ENCODE results near the gene JAM2.
"Not testable (repeated sequence)": the region's sequence is repeated elsewhere in the genome, so short reads cannot be mapped to it uniquely, and the experiment has no call there.

JAM2 gene

DNA sequence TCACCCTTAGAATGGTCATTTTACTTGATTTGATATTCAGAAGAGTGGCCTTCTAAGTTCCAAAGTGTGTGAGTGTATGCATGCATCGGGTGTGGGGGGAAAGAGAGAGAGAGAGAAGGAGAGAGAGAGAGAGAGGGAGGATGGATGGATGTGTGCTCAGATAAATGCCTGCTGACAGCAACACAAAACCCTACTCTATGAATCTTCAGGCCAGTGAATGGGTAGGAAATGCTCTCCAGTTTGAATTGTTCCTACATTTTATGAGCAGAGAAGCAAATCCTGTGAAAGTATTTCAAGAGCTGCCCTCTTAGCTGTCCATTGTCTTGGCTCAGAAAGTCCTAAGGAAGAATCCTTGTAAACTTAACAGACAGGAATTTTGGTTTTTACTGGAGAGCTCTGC, 7.4 kb downstream of the JAM2 start:
- no peak for DNase-seq (ENCODE audit: low spot score)

DNA sequence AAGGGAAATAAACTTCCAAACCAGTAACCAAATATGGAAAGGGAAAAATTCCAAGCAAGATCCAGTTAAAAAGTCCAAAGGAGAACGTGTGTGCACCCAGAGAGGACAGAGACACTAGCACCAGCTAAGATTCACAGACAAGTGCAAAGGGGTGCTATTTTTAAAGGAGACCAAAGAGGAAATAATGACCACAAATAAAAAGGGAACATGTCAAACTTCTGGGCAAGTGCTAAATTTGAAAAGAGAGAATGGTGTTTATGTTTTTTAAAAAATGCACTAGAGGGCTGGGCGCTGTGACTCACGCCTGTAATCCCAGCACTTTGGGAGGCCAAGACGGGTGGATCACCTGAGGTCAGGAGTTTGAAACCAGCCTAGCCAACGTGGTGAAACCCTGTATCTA, 8.6 kb downstream of the JAM2 start:
- DNase-seq (ENCODE audit: low spot score), result no peak

GRCh38 chr21:25649146-25649545, 10.1 kb downstream of the JAM2 start:
- no peak for DNase-seq (ENCODE audit: low spot score)

DNA sequence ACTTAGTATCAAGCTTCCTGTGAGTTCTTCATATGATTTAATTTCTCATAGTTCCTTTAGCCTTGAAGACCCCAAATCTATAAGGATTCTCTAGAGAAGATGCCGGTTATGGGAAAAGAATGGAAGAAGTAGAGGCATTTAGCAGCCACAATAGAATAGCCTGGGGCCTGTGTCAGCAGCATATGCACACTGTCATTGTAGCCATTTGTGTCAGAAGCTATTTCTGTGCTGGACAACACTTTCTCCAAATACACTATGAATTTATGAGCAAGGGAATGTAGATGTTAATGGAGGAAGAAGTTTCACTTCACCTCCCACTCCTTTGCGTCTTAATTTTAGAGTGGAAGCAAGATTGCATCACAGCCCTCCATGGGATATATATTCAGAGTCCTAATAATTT, 17.4 kb downstream of the JAM2 start:
- DNase-seq (ENCODE audit: low spot score), result no peak

DNA sequence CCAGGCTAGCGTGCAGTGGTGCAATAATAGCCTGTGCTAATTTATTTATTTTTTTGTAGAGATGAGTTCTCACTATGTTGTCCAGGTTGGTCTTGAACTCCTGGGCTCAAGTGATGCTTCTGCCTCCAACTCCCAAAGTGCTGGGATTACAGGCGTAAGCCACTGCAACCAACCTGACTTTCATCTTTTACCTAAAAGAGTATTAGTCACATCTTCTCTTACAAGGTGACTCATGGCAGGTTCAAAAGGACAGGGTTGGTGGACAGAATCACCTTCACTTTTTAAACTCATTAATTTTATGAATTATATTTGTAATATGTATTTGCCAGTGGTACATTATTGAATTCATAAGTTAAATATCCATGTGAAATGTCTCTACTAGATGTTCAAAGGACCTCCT, 18.1 kb downstream of the JAM2 start:
- DNase-seq (ENCODE audit: low spot score), result peak; percentile 33

DNA sequence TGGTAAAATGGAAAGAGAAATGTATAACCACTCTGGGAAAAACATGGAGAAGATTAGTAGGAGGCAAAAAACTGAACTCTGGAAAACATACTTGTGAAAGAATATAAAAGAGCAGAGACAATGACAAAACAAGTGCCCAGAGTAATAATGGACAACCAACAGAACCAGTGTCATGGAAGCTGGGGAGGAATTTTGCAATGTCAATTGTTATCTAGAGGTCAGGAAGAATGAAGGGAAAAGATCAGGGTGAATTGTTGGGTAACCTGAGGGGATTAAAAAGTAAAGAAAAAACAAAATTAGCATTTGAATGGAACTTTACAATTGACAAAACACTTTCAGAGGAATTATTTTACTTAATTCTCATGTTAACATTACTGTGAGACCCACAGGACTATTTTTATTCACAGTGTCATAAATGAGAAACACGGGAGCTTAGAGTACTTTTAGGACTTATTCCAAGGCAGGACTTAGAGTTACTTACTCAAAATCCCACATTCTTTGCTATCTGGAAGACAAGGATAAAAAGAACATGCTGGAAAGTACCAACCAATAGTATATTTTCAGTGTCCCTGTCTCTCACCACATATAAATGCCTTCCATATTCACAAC, 19.5 kb downstream of the JAM2 start:
- no peak for DNase-seq (ENCODE audit: low spot score)

- no peak for DNase-seq (ENCODE audit: low spot score)
Observed at GRCh38 chr21:25660233-25660632, 21.2 kb downstream of the JAM2 start.

DNA sequence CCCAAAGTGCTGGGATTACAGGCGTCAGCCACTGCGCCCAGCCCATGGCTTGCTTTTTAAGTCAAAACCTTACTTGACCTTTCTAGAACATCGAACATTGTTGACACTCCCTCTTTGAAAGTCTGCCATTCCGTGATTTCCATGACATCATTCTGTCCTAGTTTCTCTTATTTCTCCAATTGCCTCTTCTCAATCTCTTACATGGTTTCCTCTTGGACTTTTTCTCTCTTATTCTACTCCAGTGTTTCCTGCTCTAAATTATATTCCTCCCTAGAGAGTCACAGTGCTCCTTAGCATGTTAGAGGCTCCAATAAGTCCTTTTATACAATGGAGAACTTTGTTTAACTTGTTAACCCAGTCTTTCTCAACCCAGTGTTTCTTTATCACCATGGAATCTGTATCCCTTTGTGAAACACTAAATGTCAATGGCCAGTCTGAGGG, 25.5 kb downstream of the JAM2 start:
- no peak for DNase-seq (ENCODE audit: low spot score)

DNA sequence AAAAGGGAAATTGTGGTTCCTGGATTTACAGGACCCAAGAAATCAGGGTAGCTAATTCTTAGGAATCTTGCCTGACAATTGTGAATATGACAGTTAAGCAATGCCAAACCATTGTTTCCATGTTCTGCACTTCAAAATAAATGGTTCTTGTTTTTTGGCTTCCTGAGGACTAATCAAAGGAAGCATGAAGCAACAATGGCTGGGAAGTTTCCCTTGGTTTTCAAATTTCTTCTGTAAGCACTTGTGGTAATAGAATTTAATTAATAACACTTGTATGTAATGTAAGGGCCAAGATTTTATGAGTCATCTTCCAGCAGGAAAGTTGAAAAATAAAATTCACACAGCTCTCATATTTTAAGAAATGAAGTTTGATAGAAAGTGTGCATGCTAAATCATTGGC, 31.7 kb downstream of the JAM2 start:
- DNase-seq (ENCODE audit: low spot score), result no peak

DNA sequence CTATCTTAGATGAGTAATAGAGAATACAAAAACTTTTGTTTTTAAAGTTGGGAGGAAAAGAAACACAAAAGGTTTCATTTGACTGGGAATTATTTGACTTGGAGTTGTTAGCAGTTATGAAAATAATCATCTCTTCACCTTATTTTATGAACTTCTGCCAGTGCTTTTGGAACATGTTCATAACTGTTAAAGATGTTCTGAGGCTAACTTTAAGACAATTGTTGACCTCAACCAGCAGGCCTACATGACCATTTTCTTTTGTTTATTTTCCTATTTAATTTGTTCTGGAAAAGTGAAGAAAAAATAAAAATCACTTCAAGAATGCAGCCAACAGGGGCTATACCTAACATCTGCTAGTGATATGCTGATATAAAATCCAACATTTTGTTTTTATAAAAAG, 37.4 kb downstream of the JAM2 start:
- DNase-seq (ENCODE audit: low spot score), result no peak

- no peak for DNase-seq (ENCODE audit: low spot score)
Observed at GRCh38 chr21:25682382-25682781, 43.3 kb downstream of the JAM2 start.

DNA sequence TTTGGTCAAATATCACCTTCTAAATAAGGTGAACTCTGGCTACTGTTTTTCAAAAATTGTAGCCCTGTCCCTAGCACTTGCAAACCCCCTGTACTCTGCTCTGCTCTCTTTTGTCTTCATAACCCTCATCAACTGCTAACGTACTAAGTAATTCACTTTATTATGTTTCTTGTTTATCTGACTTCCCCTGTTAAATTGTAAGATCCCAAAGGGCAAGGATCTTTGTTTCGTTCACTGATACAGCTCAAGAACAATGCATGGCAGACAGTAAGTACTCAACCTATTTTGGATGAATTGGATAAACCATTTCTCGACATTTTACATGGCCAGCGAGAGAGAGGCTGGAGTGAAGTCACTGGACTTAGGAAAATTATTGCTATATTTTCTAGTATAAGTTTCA, 48.7 kb downstream of the JAM2 start:
- no peak for DNase-seq (ENCODE audit: low spot score)

GRCh38 chr21:25688275-25689155, 49.5 kb downstream of the JAM2 start:
- DNase-seq (ENCODE audit: low spot score), result no peak

- DNase-seq (ENCODE audit: low spot score), result no peak
Observed at GRCh38 chr21:25689226-25689625, 50.2 kb downstream of the JAM2 start.

DNA sequence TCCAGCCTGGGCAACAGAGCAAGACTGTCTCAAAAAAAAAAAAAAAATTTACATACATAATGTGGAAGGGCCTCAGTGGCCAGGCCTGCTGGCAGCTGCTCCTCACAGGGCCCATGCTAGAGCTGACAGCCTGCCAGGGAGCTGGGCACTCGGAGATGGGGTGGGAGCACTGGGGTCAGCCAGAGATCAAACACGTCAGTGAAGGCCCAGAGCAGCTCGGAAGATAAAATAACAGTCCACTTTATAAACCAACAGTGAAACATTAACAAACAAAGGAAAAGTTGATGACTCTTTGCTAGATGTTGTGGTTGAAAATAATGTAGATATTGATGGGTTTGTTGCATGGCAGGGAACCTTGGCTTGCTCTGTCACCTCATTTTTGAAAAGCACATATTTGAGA, 52.9 kb downstream of the JAM2 start:
- no peak for DNase-seq (ENCODE audit: low spot score)

DNA sequence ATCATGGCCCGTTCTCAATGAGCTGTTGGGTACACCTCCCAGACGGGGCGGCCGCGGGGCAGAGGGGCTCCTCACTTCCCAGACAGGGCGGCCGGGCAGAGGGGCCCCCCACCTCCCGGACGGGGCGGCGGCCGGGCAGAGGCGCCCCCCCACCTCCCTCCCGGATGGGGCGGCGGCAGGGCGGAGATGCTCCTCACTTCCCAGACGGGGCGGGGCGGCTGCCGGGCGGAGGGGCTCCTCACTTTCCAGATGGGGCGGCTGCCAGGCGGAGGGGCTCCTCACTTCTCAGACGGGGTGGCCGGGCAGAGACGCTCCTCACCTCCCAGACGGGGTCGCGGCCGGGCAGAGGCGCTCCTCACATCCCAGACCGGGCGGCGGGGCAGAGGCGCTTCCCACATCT, 56.4 kb downstream of the JAM2 start:
- not testable (repeated sequence) for DNase-seq (ENCODE audit: low spot score)

DNA sequence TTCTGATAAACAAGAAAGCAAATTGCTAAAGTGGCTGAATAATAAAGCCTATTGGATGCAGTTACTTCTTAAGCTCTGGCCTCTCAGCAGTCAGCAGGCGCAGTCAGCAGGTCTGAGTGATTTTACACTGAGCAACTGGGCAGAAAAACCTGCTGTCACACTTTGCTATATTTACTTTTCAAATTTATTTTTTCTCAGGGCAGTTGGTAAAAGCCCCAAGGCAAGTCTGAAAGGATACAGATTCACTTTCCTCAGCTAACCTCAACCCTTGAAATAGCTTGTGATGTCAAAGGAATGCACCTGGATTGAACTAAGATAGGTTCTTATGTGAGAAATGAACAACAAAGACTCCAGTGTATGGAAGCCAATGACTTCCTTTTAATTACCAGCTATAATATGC, 61.7 kb downstream of the JAM2 start:
- DNase-seq (ENCODE audit: low spot score), result no peak

- no peak for DNase-seq (ENCODE audit: low spot score)
Observed at GRCh38 chr21:25701529-25701928, 62.5 kb downstream of the JAM2 start.

- DNase-seq (ENCODE audit: low spot score), result peak; percentile 60
Observed at GRCh38 chr21:25708467-25709065, 69.5 kb downstream of the JAM2 start.

- DNase-seq (ENCODE audit: low spot score), result no peak
Observed at GRCh38 chr21:25709684-25710265, 70.7 kb downstream of the JAM2 start.

DNA sequence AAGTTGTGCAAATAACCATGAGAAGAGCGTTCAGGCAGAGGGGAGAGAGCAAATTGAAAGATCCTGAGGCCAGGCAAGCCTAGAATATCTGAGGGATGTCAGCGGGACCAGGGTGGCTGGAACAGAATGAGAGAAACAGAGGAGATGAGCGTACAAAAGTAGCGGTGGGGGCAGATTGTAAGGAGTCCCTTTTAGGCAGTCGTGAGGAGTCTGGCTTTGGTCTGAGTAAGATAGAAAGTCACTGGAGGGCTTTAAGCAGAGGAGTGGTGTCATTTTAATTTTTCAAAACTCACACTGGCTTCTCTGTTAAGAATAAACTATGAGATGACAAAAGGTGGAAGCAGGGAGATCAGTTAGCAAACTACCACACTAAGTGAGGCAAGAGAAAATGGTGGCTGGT, 71.5 kb downstream of the JAM2 start:
- no peak for DNase-seq (ENCODE audit: low spot score)

- DNase-seq (ENCODE audit: low spot score), result not testable (repeated sequence)
Observed at GRCh38 chr21:25714066-25714465, 75.0 kb downstream of the JAM2 start.
